GM13977 (cell line): ENCODE results near the gene RPS19.

Experiments
- DNase-seq: peaks from one replicate; pipeline ENCODE4 v3.0.0; 2012; ENCODE audit warnings: low spot score
- CTCF ChIP-seq: IDR thresholded peaks from 2 replicates; pipeline ENCODE4 v1.5.1; 2012; ENCODE audit warnings: mild to moderate bottlenecking, control low read depth; ENCODE audit not compliant: insufficient read depth; ENCODE audit errors: extremely low read depth, missing control alignments
- in situ Hi-C: fragments of 300-500 bp; cut with MboI; formaldehyde crosslinking; loops from one replicate; pipeline ENCODE4 v1.12.0; 2022; ENCODE audit warnings: low sequenced_read_pairs, low pct_unique_long_range_greater_than_20kb, mixed read lengths, inconsistent platforms; ENCODE audit not compliant: unreplicated experiment

Gene RPS19

GRCh38 chr19:41917676-41918075 is 57.6 kb downstream of the RPS19 start:
- no peak for TF ChIP-seq CTCF
- DNase-seq: no peak
- in situ Hi-C loops: no loop called here

- TF ChIP-seq CTCF: no peak
- no peak for DNase-seq
- in situ Hi-C loops: no loop called here
Observed at GRCh38 chr19:41918095-41918494, 58.0 kb downstream of the RPS19 start.

DNA sequence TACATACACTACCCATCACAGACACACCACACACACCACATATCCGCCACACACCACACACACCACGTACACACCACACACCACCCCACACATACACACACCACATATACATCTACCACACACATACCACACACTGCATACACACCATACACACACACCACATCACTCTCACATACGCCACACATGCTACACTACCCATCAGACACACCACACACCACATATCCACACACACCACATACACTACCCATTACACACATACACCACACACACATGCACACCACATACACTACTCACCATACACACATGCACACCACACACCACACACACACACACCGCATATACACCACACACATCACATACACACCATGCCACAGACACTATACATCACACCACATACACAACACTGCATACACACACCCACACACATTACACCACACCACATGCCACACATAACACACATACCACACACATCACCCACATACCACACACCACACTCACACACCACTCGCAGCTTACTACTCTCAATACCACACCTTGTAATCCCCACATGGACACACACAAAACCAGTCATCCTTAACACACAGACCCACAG is 58.7 kb downstream of the RPS19 start:
- TF ChIP-seq CTCF: no peak
- no peak for DNase-seq
- in situ Hi-C loops: no loop called here

DNA sequence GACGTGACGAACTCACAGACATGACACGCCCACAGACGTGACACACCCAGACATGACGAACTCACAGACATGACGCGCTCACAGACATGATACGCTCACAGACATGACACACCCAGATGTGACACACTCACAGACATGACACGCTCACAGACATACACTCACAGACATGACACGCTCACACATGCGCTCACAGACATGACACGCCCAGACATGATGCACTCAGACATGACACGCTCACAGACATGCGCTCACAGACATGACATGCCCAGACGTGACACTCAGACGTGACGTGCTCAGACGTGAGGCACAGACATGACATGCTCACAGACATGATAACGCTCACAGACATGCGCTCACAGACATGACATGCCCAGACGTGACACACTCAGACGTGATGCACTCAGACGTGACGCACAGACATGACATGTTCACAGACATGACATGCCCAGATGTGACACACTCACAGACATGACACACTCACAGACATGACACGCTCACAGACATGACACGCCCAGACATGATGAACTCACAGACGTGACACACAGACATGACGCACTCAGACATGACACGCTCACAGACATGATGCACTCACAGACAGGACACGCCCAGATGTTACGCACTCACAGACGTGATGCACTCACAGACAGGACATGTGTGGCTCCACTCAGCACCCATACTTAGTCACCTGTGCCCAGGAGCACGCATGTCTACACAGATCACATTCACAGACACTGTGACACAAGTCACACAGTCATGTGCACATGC is 60.1 kb downstream of the RPS19 start:
- no peak for DNase-seq
- in situ Hi-C loops: no loop called here
- TF ChIP-seq CTCF: no peak

DNA sequence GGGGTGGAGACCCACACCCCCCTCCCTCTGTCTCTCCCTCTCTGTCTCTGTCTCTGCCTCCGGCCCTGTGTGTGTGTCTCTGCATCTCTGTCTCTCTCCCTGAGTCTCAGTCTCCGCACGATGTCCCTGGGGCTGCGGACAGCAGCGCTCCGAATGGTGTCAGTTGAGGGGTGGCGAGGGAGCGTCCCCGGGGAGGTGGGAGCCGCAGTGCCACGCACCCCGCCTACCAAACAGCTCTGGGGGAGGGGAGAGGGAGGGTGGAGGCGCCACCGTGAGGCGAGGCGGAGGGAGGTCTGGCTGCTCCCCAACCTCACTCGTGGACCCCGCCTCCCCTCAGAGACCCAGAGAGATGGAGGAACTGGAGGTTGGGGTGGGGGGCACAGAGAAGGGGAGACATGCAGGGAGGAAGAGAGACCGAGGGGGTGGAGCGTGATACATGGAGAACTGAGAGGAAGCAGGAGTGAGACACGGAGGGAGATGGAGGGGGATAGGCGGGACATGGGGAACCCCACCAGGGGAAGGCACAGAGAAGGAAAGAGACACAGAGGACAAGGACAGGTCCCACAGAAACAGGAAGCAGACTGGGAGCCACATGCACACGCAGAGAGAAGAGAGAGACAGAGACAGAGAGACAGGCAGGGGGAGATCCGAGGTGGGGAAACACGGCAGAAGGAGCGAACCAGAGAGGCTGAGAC is 61.0 kb downstream of the RPS19 start:
- TF ChIP-seq CTCF: peak; percentile 17
- no peak for DNase-seq
- in situ Hi-C loops: no loop called here

GRCh38 chr19:41921577-41922576 is 61.8 kb downstream of the RPS19 start:
- in situ Hi-C loops: no loop called here
- no peak for DNase-seq
- TF ChIP-seq CTCF: no peak
